H9 (cell line): ENCODE data around the gene GABPB2. TPM values are rescaled to one million over a fixed set of nuclear protein-coding genes. Genes with fewer than 3 reads are reported as not detected.

Experiments used
- DNase-seq: peaks from one replicate; pipeline ENCODE4 v3.0.0-alpha.2; 2017
- H2AFZ ChIP-seq: one replicate; pipeline ENCODE4 v1.6.1; 2013; ENCODE audit warnings: mild to moderate bottlenecking, low read length, control low read depth, moderate library complexity
- H2AK5ac ChIP-seq: 2 replicates; pipeline ENCODE4 v1.6.1; 2013; ENCODE audit warnings: low read length, control low read depth, mixed read lengths; ENCODE audit not compliant: insufficient read length
- H2BK120ac ChIP-seq: one replicate; pipeline ENCODE4 v1.6.1; 2013; ENCODE audit warnings: low read depth, mild to moderate bottlenecking, low read length, control low read depth, inconsistent platforms; ENCODE audit not compliant: poor library complexity, severe bottlenecking
- H2BK12ac ChIP-seq: 2 replicates; pipeline ENCODE4 v1.6.1; 2013; ENCODE audit warnings: low read length, control low read depth, mixed read lengths, low read depth; ENCODE audit not compliant: insufficient read length
- H2BK15ac ChIP-seq: 2 replicates; pipeline ENCODE4 v1.6.1; 2013; ENCODE audit warnings: low read depth, low read length, control low read depth
- H2BK20ac ChIP-seq: one replicate; pipeline ENCODE4 v1.6.1; 2013; ENCODE audit warnings: low read depth, mild to moderate bottlenecking, low read length, control low read depth, inconsistent platforms; ENCODE audit not compliant: poor library complexity, severe bottlenecking
- H2BK5ac ChIP-seq: 2 replicates; pipeline ENCODE4 v1.6.1; 2013; ENCODE audit warnings: low read length, control low read depth, mixed read lengths; ENCODE audit not compliant: insufficient read length
- H3K14ac ChIP-seq: 2 replicates; pipeline ENCODE4 v1.6.1; 2013; ENCODE audit warnings: low read length, control low read depth; ENCODE audit not compliant: insufficient read depth
- H3K18ac ChIP-seq: 2 replicates; pipeline ENCODE4 v1.6.1; 2013; ENCODE audit warnings: low read depth, mild to moderate bottlenecking, mixed read lengths, low read length, control low read depth; ENCODE audit not compliant: insufficient read length
- H3K23ac ChIP-seq: 2 replicates; pipeline ENCODE4 v1.6.1; 2013; ENCODE audit warnings: low read length, control low read depth, mixed read lengths, low read depth; ENCODE audit not compliant: insufficient read length
- H3K23me2 ChIP-seq: 2 replicates; pipeline ENCODE4 v1.6.1; 2013; ENCODE audit warnings: low read depth, mild to moderate bottlenecking, mixed read lengths, low read length, control low read depth; ENCODE audit not compliant: insufficient read length, poor library complexity, severe bottlenecking
- H3K27ac ChIP-seq: 2 replicates; pipeline ENCODE4 v1.5.1; 2013; ENCODE audit warnings: low read length, control low read depth, mixed read lengths, low read depth; ENCODE audit not compliant: insufficient read length
- H3K27me3 ChIP-seq: 2 replicates; pipeline ENCODE4 v1.6.1; 2013; ENCODE audit warnings: low read length, control low read depth, inconsistent platforms; ENCODE audit not compliant: insufficient read depth
- H3K4ac ChIP-seq: 2 replicates; pipeline ENCODE4 v1.6.1; 2013; ENCODE audit warnings: low read depth, mild to moderate bottlenecking, control low read depth, inconsistent platforms, low read length, moderate library complexity
- H3K4me1 ChIP-seq: 2 replicates; pipeline ENCODE4 v1.6.1; 2013; ENCODE audit warnings: low read length, control low read depth, inconsistent platforms; ENCODE audit not compliant: insufficient read depth
- H3K4me2 ChIP-seq: 2 replicates; pipeline ENCODE4 v1.6.1; 2013; ENCODE audit warnings: low read length, control low read depth, mixed read lengths; ENCODE audit not compliant: insufficient read length, insufficient read depth
- H3K56ac ChIP-seq: 2 replicates; pipeline ENCODE4 v1.6.1; 2013; ENCODE audit warnings: low read depth, mild to moderate bottlenecking, mixed read lengths, low read length, control low read depth; ENCODE audit not compliant: insufficient read length
- H3K79me1 ChIP-seq: 2 replicates; pipeline ENCODE4 v1.6.1; 2013; ENCODE audit warnings: low read depth, mild to moderate bottlenecking, moderate library complexity, low read length, control low read depth, inconsistent platforms; ENCODE audit not compliant: insufficient read depth, poor library complexity, severe bottlenecking
- H3K79me2 ChIP-seq: 2 replicates; pipeline ENCODE4 v1.6.1; 2013; ENCODE audit warnings: low read length, control low read depth, inconsistent platforms; ENCODE audit not compliant: insufficient read depth
- H3K9ac ChIP-seq: 2 replicates; pipeline ENCODE4 v1.6.1; 2013; ENCODE audit warnings: low read length, control low read depth, mixed read lengths; ENCODE audit not compliant: insufficient read length; ENCODE audit errors: extremely low read depth
- H3K9me3 ChIP-seq: one replicate; pipeline ENCODE4 v1.6.1; 2013; ENCODE audit warnings: low read depth, low read length, inconsistent platforms; ENCODE audit not compliant: control insufficient read depth
- H3T11ph ChIP-seq: one replicate; pipeline ENCODE4 v1.6.1; 2013; ENCODE audit warnings: mild to moderate bottlenecking, low read length, control low read depth, inconsistent platforms
- H4K20me1 ChIP-seq: one replicate; pipeline ENCODE4 v1.6.1; 2013; ENCODE audit not compliant: control insufficient read depth, insufficient read length, insufficient read depth
- H4K5ac ChIP-seq: 2 replicates; pipeline ENCODE4 v1.6.1; 2013; ENCODE audit warnings: low read depth, mild to moderate bottlenecking, mixed read lengths, low read length, control low read depth; ENCODE audit not compliant: insufficient read length
- H4K8ac ChIP-seq: replicated peaks from 2 replicates; pipeline ENCODE4 v1.6.1; 2013; ENCODE audit warnings: low read length, control low read depth, mixed read lengths, low read depth; ENCODE audit not compliant: insufficient read length
- H4K91ac ChIP-seq: 2 replicates; pipeline ENCODE4 v1.6.1; 2013; ENCODE audit warnings: low read depth, mild to moderate bottlenecking, moderate library complexity, mixed read lengths, low read length, control low read depth; ENCODE audit not compliant: insufficient read length
- H3K27ac Mint-ChIP-seq, 3 experiments: 2 replicates in 2 of 3; 3 replicates in 1 of 3; pipeline ENCODE4 v1.8.0; 2020 to 2021; ENCODE audit warnings: mixed read lengths in 3 of 3, mild to moderate bottlenecking in 1 of 3, moderate library complexity in 1 of 3
- H3K27me3 Mint-ChIP-seq: 2 replicates; pipeline ENCODE4 v1.8.0; 2021; ENCODE audit warnings: low read depth, mild to moderate bottlenecking, moderate library complexity, mixed read lengths
- H3K36me3 Mint-ChIP-seq, 3 experiments: 2 replicates in 2 of 3; 3 replicates in 1 of 3; pipeline ENCODE4 v1.8.0; 2020 to 2021; ENCODE audit warnings: low read depth in 3 of 3, mixed read lengths in 3 of 3; ENCODE audit not compliant: insufficient read depth in 1 of 3
- H3K4me1 Mint-ChIP-seq, 2 experiments: 2 replicates each; pipeline ENCODE4 v1.8.0; 2020; ENCODE audit warnings: mixed read lengths in 2 of 2
- H3K4me3 Mint-ChIP-seq, 2 experiments: 2 replicates in 1 of 2; 3 replicates in 1 of 2; pipeline ENCODE4 v1.8.0; 2020 to 2021; ENCODE audit warnings: mild to moderate bottlenecking in 2 of 2, mixed read lengths in 2 of 2, moderate library complexity in 1 of 2
- H3K9me3 Mint-ChIP-seq, 2 experiments: 2 replicates in 1 of 2; 3 replicates in 1 of 2; pipeline ENCODE4 v1.8.0; 2020; ENCODE audit warnings: mild to moderate bottlenecking in 2 of 2, mixed read lengths in 2 of 2, moderate library complexity in 1 of 2
- WGBS: extraction: QIAGEN DNeasy Blood & Tissue Kit; methylation state at CpG from one replicate; pipeline ENCODE4 v1.1.7; 2013; ENCODE audit warnings: missing lambda C conversion rate, low lambda C conversion rate, mixed read lengths; ENCODE audit not compliant: insufficient read length; ENCODE audit errors: extremely low coverage; 5-methylcytosine and 5-hydroxymethylcytosine counted together
- total RNA-seq: library from RNA; stranded (reverse); gene quantifications from 2 replicates; pipeline ENCODE4 v1.2.1, GENCODE V29; 2021
- TF ChIP-seq, protein P1 (sequence below): fragments of 200-600 bp; sonication (generic); conservative IDR thresholded peaks from 3 replicates; pipeline ENCODE4 v1.8.0; 2021; ENCODE audit warnings: antibody characterized with exemption, mild to moderate bottlenecking

GABPB2 gene
- total RNA-seq, 1 experiment from 2014 or later = 4.1 TPM

DNA sequence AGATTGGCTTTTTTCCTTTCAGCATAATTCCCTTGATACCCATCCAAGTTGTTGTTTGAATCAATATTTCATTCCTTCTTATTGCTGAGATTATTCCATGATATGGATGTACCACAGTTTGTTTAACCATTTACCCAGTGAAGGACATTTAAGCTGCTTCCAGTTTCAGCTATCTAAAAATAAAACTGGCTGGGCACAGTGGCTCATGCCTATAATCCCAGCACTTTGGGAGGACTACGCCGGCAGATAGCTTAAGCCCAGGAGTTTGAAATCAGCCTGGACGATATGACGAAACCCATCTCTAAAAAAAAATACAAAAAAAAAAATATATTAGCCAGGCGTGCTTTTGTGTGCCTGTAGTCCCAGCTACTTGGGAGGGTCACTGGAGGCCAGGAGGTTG is 43.3 kb downstream of the GABPB2 start:
- no peak for DNase-seq
- no peaks in the 10 kb centered on the region for H3K9me3 ChIP-seq
- H3K56ac ChIP-seq = no peak overlapping the region
- no peaks in the 10 kb centered on the region for H3K79me1 ChIP-seq
- H3K23ac ChIP-seq = no peak overlapping the region
- no peak overlapping the region for H4K91ac ChIP-seq
- H3K27me3 ChIP-seq = no peaks in the 10 kb centered on the region
- Mint-ChIP-seq H3K9me3 (no peaks in the 10 kb centered on the region), H3K4me1 (no peaks in the 10 kb centered on the region), H3K36me3 (no peaks in the 10 kb centered on the region; a peak in 1 of 7 replicates), H3K27ac (no peak overlapping the region), H3K4me3 (no peak overlapping the region), H3K27me3 (no peaks in the 10 kb centered on the region)
- no peak overlapping the region for H4K8ac ChIP-seq
- no peaks in the 10 kb centered on the region for H4K20me1 ChIP-seq
- H3K79me2 ChIP-seq = no peaks in the 10 kb centered on the region
- TF ChIP-seq, protein P1, sequence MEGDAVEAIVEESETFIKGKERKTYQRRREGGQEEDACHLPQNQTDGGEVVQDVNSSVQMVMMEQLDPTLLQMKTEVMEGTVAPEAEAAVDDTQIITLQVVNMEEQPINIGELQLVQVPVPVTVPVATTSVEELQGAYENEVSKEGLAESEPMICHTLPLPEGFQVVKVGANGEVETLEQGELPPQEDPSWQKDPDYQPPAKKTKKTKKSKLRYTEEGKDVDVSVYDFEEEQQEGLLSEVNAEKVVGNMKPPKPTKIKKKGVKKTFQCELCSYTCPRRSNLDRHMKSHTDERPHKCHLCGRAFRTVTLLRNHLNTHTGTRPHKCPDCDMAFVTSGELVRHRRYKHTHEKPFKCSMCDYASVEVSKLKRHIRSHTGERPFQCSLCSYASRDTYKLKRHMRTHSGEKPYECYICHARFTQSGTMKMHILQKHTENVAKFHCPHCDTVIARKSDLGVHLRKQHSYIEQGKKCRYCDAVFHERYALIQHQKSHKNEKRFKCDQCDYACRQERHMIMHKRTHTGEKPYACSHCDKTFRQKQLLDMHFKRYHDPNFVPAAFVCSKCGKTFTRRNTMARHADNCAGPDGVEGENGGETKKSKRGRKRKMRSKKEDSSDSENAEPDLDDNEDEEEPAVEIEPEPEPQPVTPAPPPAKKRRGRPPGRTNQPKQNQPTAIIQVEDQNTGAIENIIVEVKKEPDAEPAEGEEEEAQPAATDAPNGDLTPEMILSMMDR = no peak
- no peak overlapping the region for H3K4ac ChIP-seq
- H3K23me2 ChIP-seq = no peaks in the 10 kb centered on the region
- H3T11ph ChIP-seq = no peak overlapping the region
- no peak overlapping the region for H3K18ac ChIP-seq
- no peaks in the 10 kb centered on the region for H3K4me1 ChIP-seq
- H2BK20ac ChIP-seq = no peak overlapping the region
- WGBS = no CpG with 5 or more reads among the region's 5 CpGs
- H2BK12ac ChIP-seq = no peak overlapping the region
- H4K5ac ChIP-seq = no peak overlapping the region
- H2BK120ac ChIP-seq = no peak overlapping the region
- H2AK5ac ChIP-seq = no peak overlapping the region
- no peak overlapping the region for H3K9ac ChIP-seq
- H3K4me2 ChIP-seq = no peak overlapping the region
- H3K27ac ChIP-seq = no peak overlapping the region
- H2AFZ ChIP-seq = no peak overlapping the region
- H3K14ac ChIP-seq = no peak overlapping the region
- H2BK5ac ChIP-seq = no peak overlapping the region
- H2BK15ac ChIP-seq = no peak overlapping the region
